GM12873 (cell line): Measurements from ENCODE around the gene EPB41L2.

ENCODE experiments used
- CTCF ChIP-seq: IDR thresholded peaks from 2 replicates; pipeline ENCODE4 v1.5.1; 2012; ENCODE audit warnings: low read depth, mild to moderate bottlenecking, moderate library complexity, low read length, control low read depth; ENCODE audit not compliant: insufficient read depth; ENCODE audit errors: missing control alignments

The EPB41L2 gene

GRCh38 chr6:131040866-131041265, 22.2 kb downstream of the EPB41L2 start:
- TF ChIP-seq CTCF = no peak

GRCh38 chr6:131039345-131039680, 23.7 kb downstream of the EPB41L2 start:
- no peak for TF ChIP-seq CTCF

GRCh38 chr6:131038597-131039344, 24.3 kb downstream of the EPB41L2 start:
- no peak for TF ChIP-seq CTCF

GRCh38 chr6:131037194-131037897, 25.7 kb downstream of the EPB41L2 start:
- no peak for TF ChIP-seq CTCF

GRCh38 chr6:131036601-131037000, 26.4 kb downstream of the EPB41L2 start:
- TF ChIP-seq CTCF = no peak

- no peak for TF ChIP-seq CTCF
Measured at GRCh38 chr6:131036143-131036542, 26.9 kb downstream of the EPB41L2 start.

GRCh38 chr6:131035582-131035981, 27.5 kb downstream of the EPB41L2 start:
- TF ChIP-seq CTCF = no peak
